Stimulated activated CD4-positive, alpha-beta T cell treated with anti-CD3 and anti-CD28 coated beads, Interleukin-2, amount 100 ng/mL, for 4 hours (primary cell): ENCODE measurements around the gene HELZ2.
"Not testable (repeated sequence)": the region's sequence is repeated elsewhere in the genome, so short reads cannot be mapped to it uniquely, and the experiment has no call there.

Experiments used
- DNase-seq: peaks from one replicate; pipeline ENCODE4 v3.0.0-alpha.2; 2020; ENCODE audit warnings: low read depth

The HELZ2 gene

GRCh38 chr20:63578224-63579016, 4.4 kb upstream of the HELZ2 start:
- DNase-seq: no peak

DNA sequence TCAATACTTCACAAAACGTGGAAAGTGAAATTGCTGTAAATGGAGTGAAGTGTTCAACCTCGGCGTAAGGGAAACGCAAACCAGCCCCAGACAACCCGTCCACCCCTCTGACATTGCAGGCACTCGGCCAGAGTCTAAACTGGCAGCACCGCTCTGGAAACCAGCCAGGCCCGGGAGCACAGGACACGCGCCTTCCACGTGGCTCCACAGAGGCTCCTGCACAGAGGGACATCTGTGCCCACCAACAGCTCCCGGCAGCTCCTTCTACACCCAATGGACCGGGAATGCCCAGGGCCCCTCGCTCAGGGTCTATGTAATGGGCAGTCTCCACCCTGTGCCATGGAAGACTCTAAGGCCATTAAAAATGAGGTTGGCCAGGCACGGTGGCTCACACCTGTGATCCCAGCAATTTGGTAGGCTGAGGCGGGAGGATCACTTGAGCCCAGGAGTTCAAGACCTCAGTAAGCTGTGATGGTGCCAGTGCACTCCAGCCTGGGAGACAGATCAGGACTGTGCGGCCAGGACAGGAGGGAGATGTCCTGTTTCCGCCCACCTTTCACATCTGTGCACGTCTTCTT, 3.4 kb upstream of the HELZ2 start:
- DNase-seq: no peak

- DNase-seq: no peak
These were observed 2.3 kb upstream of the HELZ2 start for GRCh38 chr20:63576311-63576710.

DNA sequence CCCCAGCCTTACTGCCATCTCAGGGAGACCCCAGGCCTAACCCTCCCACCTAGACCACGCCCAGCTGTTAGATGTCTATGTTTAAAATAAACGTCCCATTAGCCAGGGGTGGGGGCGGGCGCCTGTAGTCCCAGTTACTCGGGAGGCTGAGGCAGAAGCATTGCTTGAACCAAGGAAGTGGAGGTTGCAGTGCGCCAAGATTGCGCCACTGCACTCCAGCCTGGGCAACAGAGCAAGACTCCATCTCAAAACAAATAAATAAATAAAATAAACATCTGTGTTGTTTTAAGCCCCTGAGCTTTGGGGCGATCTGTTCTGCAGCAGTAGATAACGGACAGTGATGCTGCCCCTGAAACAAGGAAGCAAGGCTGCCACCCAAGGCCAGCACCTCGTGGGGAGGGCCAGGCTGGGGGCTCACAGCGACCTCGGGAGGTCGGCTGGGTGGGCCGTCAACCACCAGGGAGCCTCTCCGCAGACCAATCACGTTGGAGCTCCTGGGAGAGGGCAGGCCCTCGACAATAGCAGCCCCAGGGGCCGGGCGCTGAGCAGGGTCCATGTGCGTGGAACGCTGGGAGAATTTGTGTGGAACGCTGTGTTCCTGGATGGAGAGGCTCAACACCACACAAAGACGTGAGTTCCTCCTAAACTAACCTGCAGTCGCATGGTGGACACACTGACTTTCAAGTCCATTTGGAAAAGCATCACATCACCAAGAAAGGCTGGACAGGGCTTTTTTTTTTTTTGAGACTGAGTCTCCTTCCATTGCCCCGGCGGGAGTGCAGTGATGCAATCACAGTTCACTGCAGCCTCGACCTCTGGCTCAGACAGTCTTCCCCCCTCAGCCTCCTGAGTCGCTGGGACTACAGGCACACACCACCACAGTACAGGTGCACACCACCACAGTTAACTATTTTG, 1.0 kb upstream of the HELZ2 start:
- DNase-seq: no peak

GRCh38 chr20:63573647-63574131, 350 bp downstream of the HELZ2 start:
- DNase-seq: no peak

DNA sequence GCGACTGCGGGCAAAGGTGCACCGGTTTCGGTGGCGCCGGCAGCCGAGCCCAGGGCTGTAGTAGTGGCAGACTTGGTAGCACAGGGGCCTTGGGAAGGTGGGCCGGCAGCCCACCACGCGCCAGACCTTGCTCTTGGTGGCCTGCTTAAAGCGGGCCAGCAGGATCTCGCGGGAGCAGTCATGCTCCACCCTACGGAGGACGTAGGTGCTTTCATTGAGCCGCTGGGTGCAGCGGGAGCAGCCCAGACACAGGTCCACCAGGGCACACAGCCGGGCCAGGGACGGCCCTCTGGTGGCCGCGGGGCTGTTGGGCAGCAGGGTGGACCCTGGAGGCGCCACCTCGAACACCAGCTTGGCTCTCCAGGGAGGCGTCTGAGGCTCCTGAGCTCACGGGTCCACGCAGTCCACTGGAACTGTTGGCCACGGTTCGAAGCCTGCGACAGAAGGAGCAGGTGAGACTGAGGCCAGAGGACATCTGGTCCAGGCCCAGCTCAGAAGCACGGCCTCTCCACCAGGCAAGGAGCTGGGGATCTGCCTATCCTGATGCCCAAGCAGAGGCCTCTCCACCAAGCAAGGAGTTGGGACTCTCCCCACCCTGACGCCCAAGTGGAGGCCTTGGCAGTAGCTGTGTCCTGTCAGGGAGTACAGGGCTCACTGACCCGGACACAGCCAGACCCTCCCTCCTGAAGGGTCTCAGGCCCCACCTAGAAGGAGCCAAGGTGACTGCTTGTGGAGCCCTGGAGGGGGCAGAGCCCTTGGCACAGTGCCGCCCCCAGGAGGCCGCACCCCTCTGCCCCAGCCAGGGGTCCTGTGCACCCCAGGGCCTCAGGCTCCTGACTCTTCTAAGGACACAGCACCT, 1.0 kb downstream of the HELZ2 start:
- DNase-seq: no peak

DNA sequence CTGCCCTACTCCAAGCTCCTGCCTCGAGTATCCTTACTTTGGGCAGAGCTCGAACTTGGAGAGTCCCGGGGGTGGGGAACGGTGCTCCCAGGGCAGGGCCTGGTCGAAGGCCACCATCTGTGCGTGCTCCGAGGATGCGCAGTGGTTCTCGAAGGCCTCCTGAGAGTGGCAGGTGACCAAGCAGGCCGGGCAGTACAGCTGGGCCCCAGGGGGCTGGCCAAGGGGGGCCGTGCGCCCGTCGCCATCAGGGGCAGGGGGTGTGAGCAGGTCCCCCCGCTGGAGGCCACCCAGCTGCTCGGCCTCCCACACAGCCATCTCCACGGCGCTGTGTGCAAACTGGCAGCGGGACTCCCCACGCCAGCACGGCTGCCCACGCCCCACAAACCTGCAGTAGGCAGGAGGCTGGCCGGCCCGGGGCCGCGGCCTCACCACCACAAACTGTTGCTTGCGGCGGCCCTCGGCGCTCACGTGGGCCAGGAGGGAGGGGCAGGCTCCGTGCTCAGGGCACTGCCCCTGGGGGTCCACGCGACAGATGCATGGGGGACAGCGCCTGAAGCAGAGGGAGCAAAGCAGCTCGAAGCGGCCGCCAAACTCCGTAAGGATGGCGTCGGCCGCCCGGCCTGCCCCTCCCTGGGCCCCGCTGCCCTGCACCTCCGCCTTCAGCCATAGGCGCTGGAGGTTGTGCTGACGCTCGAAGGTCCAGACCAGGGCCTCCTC, 1.8 kb downstream of the HELZ2 start:
- DNase-seq: no peak

DNA sequence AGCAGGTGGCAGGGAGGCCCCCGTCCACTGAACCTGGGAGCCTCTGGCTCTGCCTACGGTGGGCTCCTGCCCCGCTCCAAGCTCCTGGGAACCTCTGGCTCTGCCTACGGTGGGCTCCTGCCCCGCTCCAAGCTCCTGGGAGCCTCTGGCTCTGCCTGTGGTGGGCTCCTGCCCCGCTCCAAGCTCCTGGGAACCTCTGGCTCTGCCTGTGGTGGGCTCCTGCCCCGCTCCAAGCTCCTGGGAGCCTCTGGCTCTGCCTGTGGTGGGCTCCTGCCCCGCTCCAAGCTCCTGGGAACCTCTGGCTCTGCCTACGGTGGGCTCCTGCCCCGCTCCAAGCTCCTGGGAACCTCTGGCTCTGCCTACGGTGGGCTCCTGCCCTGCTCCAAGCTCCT, 3.0 kb downstream of the HELZ2 start:
- not testable (repeated sequence) for DNase-seq

DNA sequence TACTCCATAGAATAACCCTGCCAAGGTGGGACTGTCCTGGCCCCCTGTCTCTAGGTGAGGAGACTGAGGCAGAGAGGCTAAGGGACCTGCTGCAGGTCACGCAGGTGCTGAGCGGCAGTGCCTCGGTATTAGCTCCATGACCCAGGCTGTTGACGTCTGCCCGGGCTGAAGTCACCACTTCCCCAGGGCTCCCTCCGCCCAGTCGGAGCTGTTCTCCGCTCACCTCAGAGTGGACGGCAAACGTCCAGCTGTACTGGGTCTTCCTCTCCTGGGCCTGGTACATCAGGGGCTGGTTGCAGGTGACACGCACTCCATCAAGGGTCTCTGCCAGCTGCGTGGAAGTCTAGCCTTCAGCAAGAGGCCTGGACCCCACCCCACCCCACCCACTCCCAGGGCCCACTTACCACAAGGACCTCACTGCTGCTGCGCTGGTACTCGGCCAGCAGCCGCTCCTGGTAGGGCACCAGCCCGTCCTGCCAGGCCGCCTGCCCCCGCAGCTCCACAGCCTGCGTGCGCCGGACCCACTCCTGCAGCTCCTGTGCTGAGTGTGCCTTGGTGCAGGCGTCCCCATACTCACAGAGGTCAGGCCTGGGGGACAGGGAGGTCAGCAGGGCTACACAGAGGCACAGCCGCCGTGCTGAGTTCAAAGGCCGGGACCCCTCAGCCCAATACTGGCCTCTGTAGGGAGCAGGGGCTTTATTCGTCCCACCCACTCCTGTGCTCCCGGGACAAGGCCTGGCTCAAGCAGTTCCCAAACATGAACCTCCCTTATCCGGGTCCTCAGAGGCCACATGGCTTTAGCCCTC, 3.6 kb downstream of the HELZ2 start:
- no peak for DNase-seq

DNA sequence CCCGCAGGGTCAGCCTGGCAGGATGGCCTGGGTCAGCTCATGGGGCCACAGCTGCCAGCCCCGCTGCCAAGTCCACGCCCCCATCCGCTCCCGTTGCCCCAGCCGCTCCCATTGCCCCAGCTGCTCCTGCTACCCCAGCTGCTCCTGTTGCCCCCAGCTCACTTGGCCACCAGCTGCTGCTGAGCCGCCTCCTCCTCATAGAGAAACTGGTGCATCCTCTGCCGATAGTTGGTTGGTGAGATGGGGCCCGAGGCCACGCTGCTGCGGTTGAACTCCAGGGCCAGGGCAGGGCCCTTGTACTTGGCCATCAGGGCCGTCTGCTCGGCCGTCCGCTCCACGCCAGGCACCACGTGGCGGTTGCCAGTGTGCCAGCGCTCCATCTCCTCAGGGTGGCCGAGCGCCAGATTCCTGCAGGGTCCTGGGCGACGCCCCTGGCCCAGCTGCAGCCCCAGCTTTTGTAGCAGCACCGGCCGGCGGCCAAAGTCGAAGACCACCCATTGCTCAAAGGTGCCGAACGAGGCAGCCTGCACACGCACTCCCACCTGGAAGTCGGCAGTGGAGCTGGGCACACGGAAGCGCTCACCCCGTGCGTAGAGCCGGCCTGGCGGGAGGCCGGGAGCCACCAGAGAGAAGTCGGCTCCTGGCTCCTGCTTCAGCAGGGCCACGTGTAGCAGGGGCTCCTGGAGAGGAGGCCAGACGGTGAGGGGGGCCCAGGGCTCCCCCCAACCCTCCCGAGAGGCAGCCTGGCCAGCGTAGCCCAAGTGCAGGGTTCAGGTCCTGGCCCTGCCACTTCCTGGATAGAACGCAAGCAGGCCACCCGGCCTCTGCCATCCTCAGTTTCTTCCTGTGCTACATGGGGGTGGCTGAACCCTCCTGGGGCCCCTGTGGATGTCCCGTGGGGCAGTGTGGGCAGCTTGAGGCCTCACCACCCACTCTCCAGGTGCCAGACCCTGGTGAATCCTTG, 4.8 kb downstream of the HELZ2 start:
- DNase-seq: no peak

GRCh38 chr20:63568170-63568981, 5.7 kb downstream of the HELZ2 start:
- DNase-seq: no peak

DNA sequence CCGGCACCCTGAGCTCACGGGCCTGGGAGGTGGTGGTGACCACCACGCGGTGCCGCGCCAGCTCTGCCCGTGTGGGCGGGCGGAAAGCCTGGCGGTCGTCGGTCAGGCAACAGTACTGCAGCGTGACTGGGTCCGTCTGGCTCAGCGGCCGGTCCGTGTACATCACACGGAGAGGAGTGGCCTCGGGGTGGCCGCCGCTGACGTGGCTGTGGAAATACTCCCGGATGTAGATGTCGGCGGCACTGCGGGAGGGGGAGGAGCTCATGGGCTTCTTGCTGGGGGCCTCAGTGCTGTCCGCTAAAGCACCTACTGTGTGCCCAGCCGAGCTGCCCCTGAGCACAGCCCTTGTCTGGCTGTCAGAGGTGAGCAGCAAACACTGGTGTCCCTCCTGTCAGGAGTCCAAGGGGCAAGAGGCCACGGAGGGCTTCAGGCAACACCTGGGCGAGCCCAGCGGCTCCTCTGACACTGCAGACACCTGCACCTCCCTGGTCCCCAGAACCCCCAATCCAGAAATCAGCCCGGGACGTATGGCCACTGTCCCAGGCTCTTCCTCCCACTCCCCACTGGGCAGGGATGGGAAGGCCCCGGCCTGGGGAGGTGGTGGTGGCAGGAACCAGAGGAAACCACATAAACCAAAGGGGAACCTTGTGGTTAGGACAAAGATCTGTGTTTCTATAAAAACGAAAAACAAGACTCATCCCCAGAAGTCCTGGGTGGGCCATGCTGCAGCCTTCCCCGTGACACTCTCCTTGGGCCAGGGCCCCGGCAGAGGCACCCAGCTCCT, 6.5 kb downstream of the HELZ2 start:
- DNase-seq: no peak

- DNase-seq: no peak
These were observed 7.0 kb downstream of the HELZ2 start for GRCh38 chr20:63567136-63567385.

DNA sequence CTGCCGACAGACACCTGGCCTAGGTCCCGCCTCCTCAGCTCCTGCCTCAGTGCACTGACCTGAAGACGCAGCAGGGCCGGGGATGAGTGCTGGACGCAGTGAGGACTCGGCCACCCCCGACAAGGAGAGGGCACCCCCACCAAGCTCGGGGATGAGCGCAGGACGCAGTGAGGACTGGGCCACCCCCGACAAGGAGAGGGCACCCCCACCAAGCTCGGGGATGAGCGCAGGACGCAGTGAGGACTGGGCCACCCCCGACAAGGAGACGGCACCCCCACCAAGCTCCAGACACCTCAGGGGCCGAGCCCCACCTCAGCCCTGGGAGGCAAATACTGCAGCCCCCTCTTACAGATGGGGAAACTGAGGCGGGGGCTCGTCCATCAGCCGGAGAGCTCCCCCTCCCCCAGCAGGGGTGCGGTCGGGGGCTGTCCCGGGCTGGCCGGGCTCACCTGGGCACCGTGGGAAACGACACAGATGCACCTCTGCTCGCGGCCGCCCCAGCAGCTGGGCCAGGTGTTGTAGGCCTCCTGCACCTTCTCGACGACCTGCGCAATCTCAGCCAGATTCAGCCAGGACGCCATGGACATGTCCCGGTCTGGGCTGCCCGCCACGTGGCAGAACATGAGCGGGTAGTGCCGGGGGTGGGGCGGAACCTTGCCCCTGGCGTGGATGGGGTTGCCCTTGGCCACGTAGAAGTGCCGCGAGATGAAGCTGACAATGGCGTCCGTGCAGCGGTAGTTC, 7.5 kb downstream of the HELZ2 start:
- DNase-seq: no peak

- no peak for DNase-seq
These were observed 8.2 kb downstream of the HELZ2 start for GRCh38 chr20:63565699-63566335.

DNA sequence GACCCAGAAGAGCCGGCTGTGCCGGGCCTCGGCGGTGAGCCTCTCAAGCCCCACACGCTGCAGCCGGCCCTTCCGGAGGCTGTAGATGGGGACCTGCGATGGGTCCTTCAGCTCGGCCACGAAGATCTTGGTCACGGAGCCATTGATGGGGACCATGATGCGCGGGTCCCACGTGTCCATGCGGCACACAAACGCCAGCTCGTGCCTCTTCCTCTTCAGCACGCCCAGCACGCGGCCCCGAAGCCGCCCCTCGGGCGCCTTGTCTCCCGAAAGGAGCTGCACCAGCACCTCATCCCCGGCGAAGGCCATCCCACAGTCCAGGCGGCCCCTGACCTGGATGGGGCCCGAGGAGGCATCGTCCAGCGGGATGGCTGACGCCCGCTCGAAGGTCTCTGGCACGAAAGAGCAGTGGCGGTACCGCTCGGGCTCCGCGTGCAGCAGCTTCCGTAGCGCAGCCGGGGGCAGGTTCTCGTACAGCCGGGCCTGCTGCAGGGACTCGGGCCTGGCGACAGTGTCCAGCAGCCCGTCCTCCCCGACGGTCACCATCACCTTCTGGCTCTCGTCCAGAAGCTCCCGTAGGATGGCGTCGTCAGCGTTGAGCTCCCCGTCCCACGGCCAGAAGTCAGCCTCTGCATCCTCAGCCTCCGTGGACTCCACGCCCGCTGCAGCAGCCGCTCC, 8.9 kb downstream of the HELZ2 start:
- no peak for DNase-seq
